8988T (cell line): Measurements from ENCODE around the gene NUB1.

Experiments used
- DNase-seq: peaks from one replicate; pipeline ENCODE4 v3.0.0; 2011

NUB1 gene

DNA sequence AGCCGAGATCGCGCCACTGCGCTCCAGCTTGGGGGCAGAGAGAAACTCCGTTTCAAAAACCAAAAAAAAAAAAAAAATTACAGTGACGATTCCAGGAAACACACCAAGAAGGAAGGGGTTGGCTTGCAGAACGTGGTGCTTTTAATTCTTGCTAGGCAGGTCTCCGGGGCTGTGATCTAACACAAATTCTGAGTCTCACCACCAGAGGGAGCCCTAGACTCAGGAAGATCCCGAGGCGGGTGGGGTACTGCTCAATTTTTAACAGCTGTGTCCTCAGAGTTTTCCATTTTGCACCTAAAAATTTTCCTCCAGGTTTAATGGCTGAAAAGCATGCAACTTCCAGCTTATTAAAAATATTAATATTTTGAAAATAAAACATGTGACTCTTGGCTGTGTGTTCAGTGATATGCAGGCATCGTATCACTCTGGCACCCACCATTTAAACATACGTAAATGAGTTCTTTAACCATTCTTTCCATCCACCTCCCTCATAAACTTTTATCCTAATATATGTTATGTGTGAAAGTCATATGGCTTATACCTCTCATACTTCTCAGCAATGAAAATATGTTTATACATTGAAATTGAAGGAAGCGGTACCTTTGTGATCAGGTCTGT lies 26.5 kb upstream of the NUB1 start:
- no peak for DNase-seq

DNA sequence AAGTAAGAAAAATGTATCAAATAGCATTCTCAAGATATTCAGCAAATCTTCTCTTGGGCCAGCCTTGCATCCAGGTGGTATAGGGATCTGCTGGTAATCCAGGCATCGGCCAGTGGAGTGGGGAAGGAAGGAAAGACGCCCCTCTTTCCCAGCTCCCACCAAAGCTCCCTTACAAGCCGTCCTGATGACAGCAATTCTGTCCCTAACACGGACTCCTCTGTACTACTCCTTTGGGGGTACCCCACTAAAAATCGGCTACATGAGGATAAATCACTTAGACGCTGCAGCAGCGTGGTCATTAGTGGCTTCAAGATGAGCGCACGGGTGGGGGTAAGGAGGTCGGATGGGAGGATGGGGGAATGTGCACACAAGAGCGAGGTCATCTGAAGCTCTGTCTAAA lies 24.7 kb upstream of the NUB1 start:
- no peak for DNase-seq

DNA sequence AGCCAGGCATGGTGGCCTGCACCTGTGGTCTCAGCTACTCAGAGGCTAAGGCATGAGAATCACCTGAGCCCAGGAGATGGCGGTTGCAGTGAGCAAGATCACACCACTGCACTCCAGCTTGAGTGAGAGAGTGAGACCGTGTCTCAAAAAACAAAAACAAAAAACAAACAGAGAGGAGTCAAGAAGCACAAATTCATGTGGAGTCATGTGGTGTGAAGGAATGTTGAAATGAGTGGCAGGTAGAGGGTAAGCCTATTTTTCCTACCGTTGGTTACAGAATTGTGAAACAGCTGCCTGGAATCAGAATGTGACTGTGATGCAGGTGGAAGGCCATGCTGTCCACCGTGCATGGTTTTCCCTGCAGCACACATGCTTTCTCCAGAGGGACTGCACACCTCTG lies 23.7 kb upstream of the NUB1 start:
- DNase-seq, result no peak

DNA sequence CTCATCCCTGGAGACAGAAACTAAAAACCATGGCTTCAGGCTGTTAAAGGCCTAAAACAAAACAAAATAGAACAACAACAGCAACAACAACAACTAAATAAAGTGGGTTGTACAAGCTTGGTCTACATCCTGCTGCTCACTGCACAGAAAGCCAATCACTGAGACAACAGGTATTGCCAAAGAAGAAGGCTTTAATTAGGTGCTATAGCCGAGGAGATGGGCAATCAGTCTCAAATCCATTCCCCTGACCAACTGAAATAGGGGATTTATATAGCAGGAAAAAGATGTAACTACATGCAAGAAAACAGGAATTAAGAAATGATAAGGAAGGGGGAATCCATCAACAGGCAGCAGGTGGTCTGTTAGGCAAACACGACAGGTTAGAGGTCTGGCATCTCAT lies 22.4 kb upstream of the NUB1 start:
- no peak for DNase-seq

DNA sequence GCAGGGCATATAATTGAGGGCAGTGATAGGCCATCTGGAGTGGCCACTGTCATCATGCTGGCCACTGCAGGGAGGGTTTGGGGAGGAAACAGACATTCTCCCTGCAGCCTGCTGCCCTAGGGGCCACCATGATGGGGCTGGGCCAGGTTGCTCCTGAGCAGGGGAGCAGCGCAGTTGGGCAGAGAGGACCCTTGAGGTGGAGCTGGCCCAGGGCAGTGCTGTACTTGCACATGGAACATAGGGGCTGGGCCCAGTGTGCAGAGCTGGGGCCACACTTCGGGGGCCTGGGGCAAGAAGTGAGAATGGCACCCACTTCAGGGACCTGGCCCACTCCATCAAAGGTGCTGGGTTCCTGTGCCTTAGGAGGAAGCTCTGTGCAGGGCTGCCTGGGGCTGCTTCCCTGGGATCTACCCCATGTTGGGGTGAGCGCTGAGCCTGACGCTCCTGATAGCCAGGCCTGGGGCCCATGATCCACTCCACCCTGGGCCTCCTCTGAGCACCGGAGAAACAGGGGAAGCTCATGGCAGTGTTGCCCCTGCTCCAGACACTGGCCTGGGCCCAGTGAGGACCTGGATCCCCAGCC lies 21.3 kb upstream of the NUB1 start:
- DNase-seq, result no peak

DNA sequence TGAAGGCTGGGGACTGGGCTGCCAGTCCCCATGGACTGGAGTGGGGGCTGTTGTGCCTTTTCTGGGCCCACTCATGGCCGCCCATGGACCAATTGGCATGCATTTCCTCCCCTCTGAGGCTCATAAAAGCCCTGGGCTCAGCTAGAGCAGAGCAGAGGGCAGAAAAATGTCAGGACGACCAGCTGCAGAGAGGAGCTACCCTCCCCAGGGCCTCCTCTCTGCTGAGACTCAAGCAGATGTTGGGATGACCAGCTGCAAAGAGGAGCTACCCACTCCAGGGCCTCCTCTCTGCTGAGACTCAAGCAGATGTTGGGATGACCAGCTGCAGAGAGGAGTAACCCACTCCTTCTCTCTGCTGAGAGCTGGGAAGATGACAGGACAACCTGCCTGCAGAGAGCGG lies 20.3 kb upstream of the NUB1 start:
- no peak for DNase-seq

DNA sequence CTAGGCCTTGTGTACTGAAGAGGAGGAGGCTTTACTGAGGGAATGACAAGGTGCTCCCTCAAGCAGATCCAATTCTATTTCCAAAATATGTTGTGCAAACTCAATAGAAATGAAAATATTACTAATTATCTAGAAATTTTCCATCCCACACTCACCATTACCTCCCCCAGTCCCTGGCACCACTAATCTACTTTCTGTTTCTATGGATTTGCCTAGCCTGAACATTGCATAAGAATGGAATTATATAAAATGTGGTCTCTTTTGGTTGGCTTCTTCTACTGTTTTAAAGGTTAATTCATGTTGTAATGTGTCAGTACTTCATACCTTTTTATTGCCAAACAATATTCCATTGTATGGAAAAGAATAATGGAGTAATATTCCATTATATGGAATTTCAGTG lies 18.7 kb upstream of the NUB1 start:
- no peak for DNase-seq

DNA sequence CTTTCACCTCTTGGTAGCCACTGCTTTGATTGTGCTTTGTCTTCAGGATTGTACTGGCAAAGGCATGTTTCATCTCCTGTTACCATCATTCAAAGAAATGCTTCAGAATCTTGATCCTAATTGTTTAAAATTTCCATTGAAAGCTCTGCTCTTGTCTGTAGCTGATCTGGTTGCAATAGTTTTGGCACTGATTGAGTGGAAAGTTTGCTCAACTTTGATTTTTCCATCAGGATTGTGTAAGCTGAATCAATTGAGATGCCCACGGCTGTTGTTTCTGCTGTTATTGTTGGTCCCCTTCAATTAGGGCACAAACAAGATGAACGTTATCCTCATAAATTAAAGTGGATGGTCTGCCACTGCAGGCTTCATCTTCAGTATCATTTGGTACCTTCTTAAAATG lies 14.6 kb upstream of the NUB1 start:
- DNase-seq, result no peak

DNA sequence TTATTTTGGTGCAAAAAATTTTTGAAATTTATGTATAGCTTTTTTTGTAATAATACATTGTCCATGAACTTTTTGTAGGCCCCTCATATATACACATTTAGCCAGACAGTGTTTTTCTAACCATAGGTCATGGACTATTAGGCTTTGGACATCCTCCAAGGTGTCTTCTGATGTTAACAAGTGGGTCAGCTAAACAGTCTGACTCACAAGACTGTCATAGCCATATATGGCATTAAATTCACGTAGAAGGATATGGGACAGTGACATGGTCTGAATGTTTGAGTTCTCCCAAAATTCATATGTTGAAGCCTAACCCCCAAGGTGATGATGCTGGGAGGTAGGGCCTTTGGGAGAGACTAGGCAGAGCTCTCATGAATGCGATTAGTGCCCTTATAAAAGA lies 14.0 kb upstream of the NUB1 start:
- DNase-seq, result no peak

DNA sequence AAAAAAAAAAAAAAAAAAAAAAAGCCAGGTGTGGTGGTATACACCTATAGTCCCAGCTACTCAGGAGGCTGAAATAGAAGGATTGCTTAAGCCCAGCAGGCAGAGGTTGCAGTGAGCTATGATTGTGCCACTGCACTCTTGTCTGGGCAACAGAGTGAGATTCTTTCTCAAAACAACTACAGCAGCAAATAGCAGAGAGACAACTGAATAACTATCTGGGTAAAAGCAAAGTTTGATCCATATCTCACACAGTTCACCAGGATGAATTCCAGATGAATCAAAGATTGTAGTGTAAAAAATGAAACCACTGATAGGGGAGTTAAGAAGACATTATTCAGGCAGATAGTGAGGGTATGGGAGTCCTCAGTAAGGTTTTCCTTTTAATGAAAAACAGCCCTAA lies 11.4 kb upstream of the NUB1 start:
- no peak for DNase-seq

DNA sequence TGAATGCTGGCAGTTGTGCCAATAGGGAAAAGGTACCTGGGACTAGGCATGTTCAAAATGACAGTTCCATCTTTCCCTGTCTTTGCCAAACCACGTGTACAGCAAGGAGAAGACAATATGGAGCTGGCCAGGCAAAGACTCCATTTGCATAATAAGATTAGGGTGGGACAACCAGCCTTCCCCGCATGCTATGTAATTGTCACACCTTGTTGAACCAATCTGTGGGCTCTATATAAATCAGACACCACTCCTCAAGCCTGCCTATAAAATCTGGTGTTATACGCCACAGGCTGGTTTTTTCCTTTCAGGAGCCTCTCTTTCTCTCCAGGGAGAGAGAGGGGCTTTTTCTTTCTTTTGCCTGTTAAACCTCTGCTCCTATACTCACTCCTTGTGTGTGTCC lies 11.0 kb upstream of the NUB1 start:
- no peak for DNase-seq

DNA sequence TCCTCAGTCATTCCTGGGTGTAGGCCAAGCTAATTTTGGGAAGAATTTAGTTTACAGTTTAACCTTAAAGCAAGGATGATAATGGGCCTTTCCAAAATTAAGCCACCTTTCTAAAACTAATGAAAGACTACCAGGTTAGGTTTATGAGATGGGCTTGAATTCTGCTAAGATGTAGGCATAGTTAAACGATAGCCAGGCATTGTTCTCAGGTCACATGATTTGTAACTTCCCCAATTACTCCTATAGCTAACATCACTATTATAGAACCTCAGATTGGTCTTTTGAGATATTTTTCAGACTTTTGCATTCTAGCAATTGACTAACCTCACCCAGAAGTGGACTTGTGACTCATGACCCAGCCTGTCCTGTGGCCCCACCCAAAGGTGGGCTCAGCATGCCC lies 7.0 kb upstream of the NUB1 start:
- DNase-seq, result no peak

DNA sequence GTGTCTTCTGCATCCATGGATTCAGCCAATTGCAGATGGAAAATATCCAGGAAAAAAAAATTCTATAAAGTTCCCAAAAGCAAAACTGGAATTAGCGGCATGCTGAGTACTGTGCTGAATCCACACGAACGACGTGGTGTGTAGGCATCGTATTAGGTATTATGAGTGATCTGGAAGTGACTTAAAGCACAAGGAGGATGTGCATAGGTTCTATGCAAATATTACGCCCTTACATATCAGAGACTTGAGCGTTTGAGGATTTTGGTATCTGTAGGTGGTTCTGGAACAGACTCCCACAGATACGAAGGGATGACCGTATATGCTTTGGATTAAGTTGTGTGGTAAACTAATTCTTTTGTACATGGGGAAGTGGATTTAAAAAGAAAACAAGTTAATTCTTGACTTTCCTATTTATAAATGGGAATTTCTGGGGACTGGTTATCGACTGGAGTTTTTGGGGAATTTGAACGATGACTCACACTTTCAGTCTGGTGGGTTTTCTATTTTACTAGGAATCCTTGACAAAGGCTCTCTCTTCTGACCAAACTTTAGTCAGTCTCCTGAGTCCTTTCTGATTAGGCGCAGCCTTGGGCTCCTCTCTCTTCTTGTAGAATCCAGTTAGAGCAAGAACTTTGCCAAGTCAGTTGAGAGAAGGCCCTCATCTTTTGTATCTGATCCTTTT lies 5.4 kb upstream of the NUB1 start:
- DNase-seq, result no peak

DNA sequence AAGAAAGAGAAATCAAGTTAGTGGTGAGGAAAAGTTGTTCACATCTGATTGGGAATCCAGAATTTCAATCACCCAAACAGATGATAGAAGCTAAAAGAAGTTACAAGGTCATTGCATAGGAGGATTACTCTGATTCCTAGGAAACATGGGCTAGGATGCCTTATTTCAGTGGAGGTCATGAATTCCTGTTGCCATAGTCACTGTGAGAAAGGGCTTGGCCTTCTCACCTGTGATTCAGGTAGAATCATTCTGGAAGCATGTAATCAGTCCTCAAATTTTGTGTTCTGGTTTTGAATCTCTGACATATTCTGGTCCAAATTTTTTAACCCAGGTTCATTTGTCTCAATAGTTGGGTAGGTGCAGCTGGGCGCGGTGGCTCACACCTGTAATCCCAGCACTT lies 4.3 kb upstream of the NUB1 start:
- no peak for DNase-seq

DNA sequence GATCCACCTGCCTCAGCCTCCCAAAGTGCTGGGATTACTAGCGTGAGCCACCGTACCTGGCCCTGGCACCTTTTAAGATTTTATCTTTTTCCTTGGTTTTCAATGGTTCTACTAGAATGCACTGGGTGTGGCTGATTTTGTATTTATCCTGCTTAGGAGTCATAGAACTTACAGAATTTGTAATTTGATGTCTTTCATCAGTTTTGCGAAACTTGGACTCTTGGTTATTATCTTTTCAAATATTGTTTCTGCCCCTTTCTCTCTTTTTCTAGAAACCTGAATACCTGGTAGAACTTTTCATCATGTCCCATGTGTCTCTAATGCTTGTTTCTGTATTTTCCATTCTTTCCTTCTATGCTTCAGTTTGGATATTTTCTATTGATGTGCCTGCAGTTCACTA lies 2.8 kb upstream of the NUB1 start:
- no peak for DNase-seq

DNA sequence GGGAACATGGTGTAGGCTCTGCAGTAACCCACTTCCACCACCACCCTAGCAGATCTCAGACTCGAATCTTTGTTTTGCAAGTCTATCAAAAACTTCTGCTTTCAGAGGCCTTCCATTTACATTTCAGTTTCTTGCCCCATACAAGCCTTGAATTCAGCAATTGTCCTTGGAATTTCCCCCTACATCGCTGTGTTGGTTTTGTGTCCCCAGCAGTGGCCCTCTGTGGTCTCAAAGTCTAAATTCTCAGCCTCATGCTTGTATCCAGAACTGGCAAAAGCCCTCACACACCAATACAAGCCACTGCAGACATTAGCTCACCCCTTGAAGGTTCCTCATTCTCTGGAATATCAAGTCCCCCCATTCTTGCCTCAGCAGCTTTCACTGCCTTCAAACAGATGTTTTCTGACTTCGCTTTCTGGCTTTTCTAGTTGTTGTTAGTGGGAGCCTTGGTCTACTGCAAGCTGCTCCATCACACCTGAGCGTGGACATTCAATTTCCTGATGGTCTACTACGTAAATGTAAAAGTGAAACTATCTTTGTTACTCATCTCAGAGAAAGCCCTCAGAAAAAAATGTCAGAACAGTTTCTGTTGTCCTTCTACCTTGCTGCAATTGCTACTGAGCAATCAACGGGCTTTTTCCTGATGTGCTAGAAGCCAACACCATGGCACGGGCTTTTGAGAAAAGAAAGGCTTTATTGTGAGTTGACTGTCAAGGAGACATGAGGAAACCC lies 1.8 kb upstream of the NUB1 start:
- no peak for DNase-seq

DNA sequence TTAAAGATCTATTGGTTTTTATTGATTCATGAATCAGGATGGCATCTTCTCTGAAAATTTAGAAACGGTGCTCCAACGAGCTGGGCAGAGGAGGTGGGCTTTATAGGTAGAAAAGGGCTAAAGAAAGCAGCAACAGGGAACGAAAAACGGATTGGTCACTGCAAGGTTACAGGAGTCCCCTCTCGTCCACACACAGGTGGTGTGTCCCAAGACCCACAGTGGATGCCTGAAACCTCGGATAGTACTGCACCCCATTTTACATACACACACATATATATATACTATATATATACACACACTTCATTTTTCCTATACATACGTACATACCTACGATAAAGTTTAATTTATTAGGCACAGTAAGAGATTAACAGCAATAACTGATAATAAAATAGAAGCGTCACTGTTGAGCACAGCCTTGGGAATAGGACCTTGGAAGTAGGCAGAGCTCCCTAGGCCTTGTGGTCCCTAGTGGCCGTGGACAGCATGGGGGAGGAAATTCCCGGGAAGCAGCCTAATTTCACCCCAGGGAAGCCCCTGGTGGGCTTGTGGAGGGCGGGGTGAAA lies 737 bp upstream of the NUB1 start:
- DNase-seq, result no peak

DNA sequence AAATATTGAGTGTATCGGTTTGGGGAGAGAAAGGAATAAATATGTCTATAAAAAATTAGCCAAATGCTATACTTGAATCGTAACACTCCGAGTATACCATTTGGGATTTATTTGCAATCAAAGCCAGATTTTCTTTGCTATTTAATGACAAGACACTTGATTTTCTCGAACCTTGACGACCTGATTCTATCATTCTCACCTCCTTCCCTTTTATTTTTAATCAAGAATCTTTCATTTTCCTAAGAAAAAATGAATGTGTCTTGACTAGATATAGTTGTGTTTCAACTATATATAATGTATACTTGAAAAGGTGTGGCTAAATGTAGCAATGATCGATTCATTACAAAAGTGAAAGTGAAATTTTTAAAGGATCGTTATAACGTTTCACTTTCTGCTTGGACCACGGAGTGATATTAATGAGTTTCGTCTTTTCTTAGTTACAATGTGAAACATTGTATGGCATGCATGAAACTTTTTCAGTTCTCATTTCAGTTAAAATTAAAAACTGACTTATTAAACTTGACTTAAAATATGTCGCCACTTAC lies 562 bp downstream of the NUB1 start:
- DNase-seq, result no peak

DNA sequence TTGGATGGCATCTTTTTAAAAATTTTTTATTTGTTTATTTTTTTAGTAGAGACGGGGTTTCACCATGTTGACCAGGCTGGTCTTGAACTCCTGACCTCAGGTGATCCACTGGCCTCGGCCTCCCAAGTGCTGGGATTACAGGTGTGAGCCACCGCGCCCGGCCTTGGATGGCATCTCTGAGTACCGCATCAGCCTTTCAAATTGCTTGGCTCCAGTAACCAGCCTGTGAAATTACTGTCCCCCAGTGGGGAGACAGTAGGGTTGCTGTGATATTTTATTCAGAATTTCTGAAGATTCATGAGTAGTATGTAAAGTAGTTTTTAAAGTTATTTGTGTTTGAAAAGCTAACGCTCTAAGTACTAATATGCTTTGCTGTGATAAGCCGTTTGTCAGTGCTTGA lies 1.2 kb downstream of the NUB1 start:
- no peak for DNase-seq

DNA sequence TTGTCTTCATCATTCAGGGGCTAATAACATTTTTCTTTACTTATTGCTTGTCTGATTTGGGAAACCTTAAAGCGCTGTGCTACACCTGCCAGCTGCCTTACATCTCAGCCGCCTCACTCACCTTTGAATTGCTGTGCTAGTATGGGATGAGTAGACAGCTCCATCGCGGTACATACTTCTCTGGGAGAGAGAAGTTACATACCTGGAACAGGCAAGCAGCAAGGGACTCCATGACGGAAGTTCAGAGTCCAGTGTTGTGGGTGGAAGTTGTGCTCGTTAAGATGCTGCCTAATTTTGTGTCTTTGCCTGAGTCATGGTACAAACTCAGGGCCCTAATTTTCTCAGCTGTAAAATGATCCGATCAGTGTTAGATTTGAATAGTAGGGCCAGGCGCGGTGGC lies 1.9 kb downstream of the NUB1 start:
- DNase-seq, result no peak

DNA sequence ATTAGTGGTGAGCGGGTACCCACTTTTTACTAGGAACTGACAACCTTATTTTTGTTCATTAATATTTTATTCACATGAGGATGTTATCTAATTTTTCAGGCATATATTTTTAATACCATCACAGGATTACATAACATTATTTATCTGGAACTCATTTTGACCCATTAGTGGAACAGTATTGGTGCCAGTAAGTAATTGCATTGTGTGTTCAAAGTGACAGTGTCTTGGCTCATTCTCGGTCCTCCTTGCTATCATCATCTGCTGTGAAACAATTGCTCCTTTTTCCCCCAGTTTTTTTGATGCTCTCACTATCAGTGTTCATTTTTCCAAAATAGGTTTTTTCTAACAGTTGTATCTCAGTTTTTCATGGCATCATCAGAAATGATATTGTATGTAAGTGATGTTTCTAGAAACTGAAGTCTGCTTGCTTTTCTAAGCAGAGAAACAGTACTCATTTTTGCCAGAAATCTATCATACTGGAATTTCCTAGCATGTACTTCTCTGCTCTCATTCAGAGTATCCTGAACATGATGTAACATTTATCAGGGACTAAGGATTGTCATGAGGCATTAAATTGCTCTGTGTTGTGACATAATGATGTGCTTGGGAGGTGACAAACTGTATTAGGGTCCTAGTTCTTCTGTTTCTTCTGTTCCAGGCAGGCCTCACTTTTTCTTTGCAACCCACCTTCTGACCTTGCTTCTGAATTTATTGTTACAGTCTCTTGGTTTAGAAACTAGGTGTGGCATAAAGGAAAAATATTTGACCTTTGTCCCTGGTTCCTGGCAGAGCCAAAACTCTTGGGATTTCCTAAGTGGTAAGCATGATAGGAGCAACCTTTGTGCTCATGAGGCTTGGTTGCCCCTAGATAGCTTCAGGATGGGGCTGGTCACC lies 4.2 kb downstream of the NUB1 start:
- no peak for DNase-seq

DNA sequence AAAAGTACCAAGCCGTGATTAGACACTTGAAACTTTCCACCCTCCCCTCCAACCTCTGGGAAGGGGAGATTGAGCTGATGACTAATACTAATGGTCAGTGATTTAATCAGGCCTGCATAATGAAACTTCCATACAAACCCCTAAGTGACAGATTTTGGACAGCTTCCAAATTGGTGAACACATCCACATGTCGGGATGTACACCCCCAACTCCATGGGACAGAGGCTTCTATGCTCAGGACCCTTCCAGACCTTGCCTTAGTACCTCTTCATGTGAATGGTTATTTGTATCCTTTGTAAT lies 4.8 kb downstream of the NUB1 start:
- DNase-seq, result no peak

DNA sequence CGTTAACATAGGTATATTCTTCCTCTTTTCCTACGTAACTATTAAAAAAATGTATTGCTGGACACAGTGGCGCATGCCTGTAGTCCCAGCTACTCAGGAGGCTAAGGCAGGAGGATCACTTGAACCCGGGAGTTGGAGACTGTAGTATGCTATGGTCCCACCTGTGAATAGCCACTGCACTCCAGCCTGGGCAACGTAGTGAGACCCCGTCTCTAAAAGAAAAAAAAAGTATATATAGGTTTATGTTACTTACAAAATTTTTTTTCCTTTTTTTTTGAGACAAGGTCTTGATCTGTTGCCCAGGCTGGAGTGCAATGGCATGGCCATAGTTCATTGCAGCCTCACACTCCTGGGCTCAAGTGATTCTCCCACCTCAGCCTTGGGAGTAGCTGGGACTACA lies 5.6 kb downstream of the NUB1 start:
- no peak for DNase-seq
